ENCODE data around the gene RASGRF1.

Gene RASGRF1

DNA sequence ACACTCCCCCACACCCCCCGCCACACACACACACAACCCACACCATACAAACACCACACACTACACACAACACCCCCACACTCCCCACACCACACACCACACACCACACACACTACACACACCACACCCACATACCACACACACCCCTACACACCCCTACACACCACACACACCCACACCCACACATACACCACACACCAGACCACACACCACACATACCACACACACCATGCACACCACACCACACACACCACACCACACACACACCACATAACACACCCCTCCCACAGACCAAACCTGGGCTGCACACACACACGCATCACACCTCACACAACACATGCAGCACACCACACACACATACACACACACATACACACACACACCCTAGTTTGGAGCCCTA lies 1.8 kb upstream of the RASGRF1 start:
- H3K27me3 ChIP-seq (ENCODE audit: control insufficient read depth, insufficient read depth, low read length) = peaks cover 34% of the 10 kb centered on the region
- H3K4me1 ChIP-seq (ENCODE audit: control insufficient read depth, insufficient read depth, low read length) = peaks cover 2% of the 10 kb centered on the region
- H3K27ac ChIP-seq (ENCODE audit: low read depth, low read length) = no peak overlapping the region
- H3K9ac ChIP-seq (ENCODE audit: low read length) = no peak overlapping the region
- H3K4me3 ChIP-seq (ENCODE audit: low read length) = no peak overlapping the region
- H3K36me3 ChIP-seq (ENCODE audit: control insufficient read depth, insufficient read depth, low read length) = no peaks in the 10 kb centered on the region

DNA sequence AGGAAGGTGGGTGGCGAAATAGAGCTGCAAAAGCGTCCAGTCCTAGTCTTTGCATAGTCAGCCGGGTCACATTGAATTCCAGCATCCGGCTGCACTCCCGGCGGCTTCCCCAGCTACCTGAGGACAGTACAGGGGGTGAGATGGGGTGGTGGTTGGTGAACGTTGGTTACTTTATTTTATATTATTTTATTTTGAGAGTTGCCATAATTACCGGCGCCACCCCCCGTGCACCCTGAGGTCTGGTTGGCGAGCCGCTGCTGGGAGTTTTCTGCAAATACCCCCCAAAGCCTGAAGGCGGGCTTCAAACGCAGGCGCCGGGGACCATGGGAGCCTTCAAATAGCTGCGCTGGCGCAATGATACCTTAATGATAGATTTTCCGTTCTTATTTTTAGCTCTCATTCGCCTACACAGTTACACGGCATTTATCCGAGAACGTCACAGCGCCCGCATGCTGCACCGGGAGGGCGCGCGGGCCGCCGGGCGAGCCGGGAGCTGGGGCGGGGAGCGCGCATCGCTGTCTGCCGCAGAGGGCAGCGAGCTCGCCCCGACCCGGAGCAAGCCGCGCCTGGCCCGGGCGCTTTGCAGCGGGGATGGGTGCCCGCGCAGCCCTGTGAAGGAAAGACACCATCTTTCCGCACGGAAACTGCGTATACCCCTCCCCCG lies 756 bp upstream of the RASGRF1 start:
- no peaks in the 10 kb centered on the region for H3K36me3 ChIP-seq (ENCODE audit: control insufficient read depth, insufficient read depth, low read length)
- no peak overlapping the region for H3K27ac ChIP-seq (ENCODE audit: low read depth, low read length)
- H3K27me3 ChIP-seq (ENCODE audit: control insufficient read depth, insufficient read depth, low read length) = peaks cover 34% of the 10 kb centered on the region
- peaks cover 2% of the 10 kb centered on the region for H3K4me1 ChIP-seq (ENCODE audit: control insufficient read depth, insufficient read depth, low read length)
- H3K4me3 ChIP-seq (ENCODE audit: low read length) = no peak overlapping the region
- no peak overlapping the region for H3K9ac ChIP-seq (ENCODE audit: low read length)

DNA sequence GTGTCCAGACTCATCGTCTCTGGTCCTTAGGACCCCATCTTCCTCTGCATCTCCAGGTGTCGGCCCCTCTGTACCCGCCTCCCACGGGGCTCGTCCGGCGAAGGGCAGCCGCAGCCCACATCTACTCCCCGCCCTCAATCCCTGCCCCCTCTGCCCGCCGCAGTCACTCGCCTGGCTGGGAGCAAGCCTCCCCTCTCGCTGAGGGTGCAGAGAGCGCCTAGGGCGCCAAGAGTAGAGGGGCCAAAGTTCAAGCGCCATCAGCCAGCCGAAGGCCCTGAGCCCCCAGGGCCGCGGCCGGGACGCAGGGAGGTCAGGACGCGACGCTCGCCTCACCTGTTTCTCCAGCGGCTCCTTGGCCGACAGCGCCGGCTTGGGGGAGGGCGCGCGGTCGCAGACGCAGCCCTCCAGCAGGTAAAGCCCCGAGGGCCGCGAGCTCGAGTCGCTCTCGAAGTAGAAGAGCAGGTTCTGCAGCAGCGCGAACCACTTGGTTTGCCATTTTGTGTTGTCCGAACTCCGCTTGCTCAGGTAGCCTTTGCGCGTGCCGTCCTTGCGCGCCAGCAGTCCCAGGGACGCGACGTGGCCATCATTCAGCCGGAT lies 592 bp downstream of the RASGRF1 start:
- Histone ChIP-seq H3K27ac (ENCODE audit: low read depth, low read length) (no peak overlapping the region), H3K4me3 (ENCODE audit: low read length) (peak overlapping the region; percentile 32), H3K27me3 (ENCODE audit: control insufficient read depth, insufficient read depth, low read length) (peaks cover 34% of the 10 kb centered on the region), H3K9ac (ENCODE audit: low read length) (no peak overlapping the region), H3K36me3 (ENCODE audit: control insufficient read depth, insufficient read depth, low read length) (no peaks in the 10 kb centered on the region), H3K4me1 (ENCODE audit: control insufficient read depth, insufficient read depth, low read length) (peaks cover 2% of the 10 kb centered on the region)

DNA sequence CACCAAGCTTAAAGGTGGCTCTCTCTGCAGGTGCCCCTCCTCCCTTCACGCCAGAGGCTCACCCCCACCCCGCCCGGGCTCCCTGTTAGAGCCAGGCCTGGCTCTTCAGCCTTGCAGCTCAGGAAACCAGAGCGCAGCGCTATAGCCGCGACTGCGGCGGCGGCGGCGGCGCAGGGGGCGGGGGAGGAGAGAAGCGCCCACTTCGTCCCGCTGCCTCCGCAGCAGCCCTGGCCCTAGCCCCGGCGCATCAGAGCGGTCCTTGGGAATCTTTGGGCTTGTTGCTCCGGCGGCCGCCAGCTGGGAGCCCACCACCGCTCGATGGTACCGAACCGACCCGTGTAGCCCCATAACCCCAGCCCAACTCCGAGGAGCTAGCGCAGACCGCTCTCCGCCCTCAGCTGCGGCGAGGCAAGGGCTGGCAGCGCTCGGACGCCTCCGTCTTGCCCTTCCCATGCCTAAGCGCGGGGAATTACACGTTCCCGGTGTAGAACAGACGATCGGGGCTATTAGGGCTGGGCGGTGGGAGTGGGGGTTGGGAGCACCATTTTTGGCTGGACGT lies 1.2 kb downstream of the RASGRF1 start:
- Histone ChIP-seq H3K36me3 (ENCODE audit: control insufficient read depth, insufficient read depth, low read length) (no peaks in the 10 kb centered on the region), H3K4me1 (ENCODE audit: control insufficient read depth, insufficient read depth, low read length) (peaks cover 2% of the 10 kb centered on the region), H3K27ac (ENCODE audit: low read depth, low read length) (no peak overlapping the region), H3K27me3 (ENCODE audit: control insufficient read depth, insufficient read depth, low read length) (peaks cover 34% of the 10 kb centered on the region), H3K4me3 (ENCODE audit: low read length) (no peak overlapping the region), H3K9ac (ENCODE audit: low read length) (no peak overlapping the region)

GRCh38 chr15:79088426-79089205 lies 2.0 kb downstream of the RASGRF1 start:
- H3K36me3 ChIP-seq (ENCODE audit: control insufficient read depth, insufficient read depth, low read length) = no peaks in the 10 kb centered on the region
- H3K27ac ChIP-seq (ENCODE audit: low read depth, low read length) = no peak overlapping the region
- peaks cover 34% of the 10 kb centered on the region for H3K27me3 ChIP-seq (ENCODE audit: control insufficient read depth, insufficient read depth, low read length)
- H3K4me3 ChIP-seq (ENCODE audit: low read length) = no peak overlapping the region
- H3K9ac ChIP-seq (ENCODE audit: low read length) = no peak overlapping the region
- H3K4me1 ChIP-seq (ENCODE audit: control insufficient read depth, insufficient read depth, low read length) = peaks cover 2% of the 10 kb centered on the region

- no peak overlapping the region for H3K4me3 ChIP-seq (ENCODE audit: low read length)
- no peak overlapping the region for H3K27ac ChIP-seq (ENCODE audit: low read depth, low read length)
- no peaks in the 10 kb centered on the region for H3K36me3 ChIP-seq (ENCODE audit: control insufficient read depth, insufficient read depth, low read length)
- H3K4me1 ChIP-seq (ENCODE audit: control insufficient read depth, insufficient read depth, low read length) = peaks cover 2% of the 10 kb centered on the region
- peaks cover 21% of the 10 kb centered on the region for H3K27me3 ChIP-seq (ENCODE audit: control insufficient read depth, insufficient read depth, low read length)
- no peak overlapping the region for H3K9ac ChIP-seq (ENCODE audit: low read length)
These were observed 3.8 kb downstream of the RASGRF1 start for GRCh38 chr15:79086814-79087213.

GRCh38 chr15:79084308-79084968 lies 6.1 kb downstream of the RASGRF1 start:
- Histone ChIP-seq H3K27me3 (ENCODE audit: control insufficient read depth, insufficient read depth, low read length) (peaks cover 12% of the 10 kb centered on the region), H3K4me1 (ENCODE audit: control insufficient read depth, insufficient read depth, low read length) (no peaks in the 10 kb centered on the region), H3K27ac (ENCODE audit: low read depth, low read length) (no peak overlapping the region), H3K4me3 (ENCODE audit: low read length) (no peak overlapping the region), H3K36me3 (ENCODE audit: control insufficient read depth, insufficient read depth, low read length) (no peaks in the 10 kb centered on the region), H3K9ac (ENCODE audit: low read length) (no peak overlapping the region)

DNA sequence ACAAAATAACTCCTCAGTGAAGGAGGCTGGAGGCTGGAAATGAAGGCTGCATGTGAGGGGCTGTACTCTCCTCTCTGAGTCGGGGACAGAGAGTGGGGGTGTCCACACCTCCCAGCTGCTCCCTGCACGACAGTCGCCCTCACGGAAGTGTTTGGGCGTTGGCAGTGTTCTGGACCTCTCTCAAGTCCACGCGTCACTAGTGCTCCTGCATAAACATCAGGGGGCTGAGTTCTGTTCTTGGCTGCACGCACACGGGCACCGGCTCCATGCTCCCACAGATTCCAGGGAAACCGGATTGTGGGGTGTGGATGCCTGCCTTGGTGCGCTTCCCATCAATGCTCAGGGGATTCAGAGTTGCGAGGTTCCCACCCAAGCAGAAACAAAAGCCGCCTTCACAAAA lies 7.4 kb downstream of the RASGRF1 start:
- H3K27me3 ChIP-seq (ENCODE audit: control insufficient read depth, insufficient read depth, low read length) = peaks cover 3% of the 10 kb centered on the region
- H3K36me3 ChIP-seq (ENCODE audit: control insufficient read depth, insufficient read depth, low read length) = no peaks in the 10 kb centered on the region
- no peak overlapping the region for H3K27ac ChIP-seq (ENCODE audit: low read depth, low read length)
- H3K4me1 ChIP-seq (ENCODE audit: control insufficient read depth, insufficient read depth, low read length) = no peaks in the 10 kb centered on the region
- no peak overlapping the region for H3K4me3 ChIP-seq (ENCODE audit: low read length)
- no peak overlapping the region for H3K9ac ChIP-seq (ENCODE audit: low read length)

DNA sequence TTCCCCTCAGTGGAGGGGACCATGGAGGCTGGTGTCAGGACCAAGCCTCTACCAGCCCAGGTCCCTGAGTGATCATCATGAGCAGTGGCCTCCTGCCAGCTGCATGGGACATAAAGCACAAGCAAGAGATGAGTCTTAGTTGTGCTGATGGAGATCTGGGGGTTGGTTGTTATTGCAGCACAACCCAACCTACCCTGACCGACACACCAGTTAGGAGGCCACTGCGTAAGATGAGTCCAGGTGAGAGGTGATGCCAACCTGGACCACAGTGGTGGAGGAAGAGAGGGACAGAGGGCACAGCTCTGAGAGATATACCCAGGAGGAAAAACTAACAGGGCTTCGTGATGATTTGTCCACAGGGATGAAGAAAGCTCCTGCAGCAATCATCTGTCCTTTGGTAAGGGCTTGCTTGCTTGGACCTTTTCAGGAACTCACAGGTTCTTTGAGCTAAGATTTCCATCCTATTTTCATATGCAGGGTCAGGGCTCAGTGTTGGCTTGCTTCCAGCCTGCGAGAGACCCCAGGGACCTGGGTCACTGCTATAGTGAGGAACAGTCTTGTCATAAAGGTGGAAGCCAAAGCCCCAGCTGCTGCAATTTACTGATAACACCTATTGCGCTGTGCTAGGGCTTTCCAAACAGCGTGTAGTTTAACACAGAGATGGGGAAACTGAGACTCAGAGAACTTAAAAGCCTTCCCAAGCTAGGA lies 8.1 kb downstream of the RASGRF1 start:
- H3K27me3 ChIP-seq (ENCODE audit: control insufficient read depth, insufficient read depth, low read length) = no peaks in the 10 kb centered on the region
- no peak overlapping the region for H3K27ac ChIP-seq (ENCODE audit: low read depth, low read length)
- no peak overlapping the region for H3K9ac ChIP-seq (ENCODE audit: low read length)
- no peaks in the 10 kb centered on the region for H3K4me1 ChIP-seq (ENCODE audit: control insufficient read depth, insufficient read depth, low read length)
- H3K36me3 ChIP-seq (ENCODE audit: control insufficient read depth, insufficient read depth, low read length) = no peaks in the 10 kb centered on the region
- H3K4me3 ChIP-seq (ENCODE audit: low read length) = no peak overlapping the region

DNA sequence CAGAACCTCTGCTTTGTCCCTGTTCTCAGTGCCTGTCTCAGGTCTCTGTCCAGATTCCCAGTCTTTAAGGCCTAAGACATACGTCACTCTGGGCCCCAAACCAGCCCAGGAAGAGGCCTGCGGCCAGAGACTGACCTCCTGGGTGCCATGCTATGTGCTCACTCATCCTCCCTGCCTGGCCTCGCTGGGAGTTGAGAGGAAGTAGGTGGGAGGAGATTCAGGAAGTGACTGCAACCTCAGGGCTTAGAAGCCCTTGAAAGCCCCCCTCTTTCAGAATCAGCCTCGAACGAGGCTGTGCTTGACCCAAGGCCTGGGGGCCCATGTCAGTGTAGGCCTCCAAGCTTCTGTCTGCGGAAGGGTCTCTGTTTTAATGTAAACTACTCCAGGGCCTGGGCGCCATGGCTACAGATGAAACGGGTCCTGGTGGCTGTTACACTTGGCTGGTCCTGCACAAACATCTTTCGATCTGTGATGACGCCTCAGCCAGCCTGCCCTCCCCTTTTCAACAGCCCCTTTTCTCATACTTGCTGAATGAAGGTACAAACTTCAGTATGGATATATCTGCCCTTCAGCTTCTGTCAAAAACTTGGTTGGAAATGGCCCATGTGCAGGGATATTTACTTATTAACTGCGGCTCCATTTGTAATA lies 11.7 kb downstream of the RASGRF1 start:
- Histone ChIP-seq H3K27ac (ENCODE audit: low read depth, low read length) (no peak overlapping the region), H3K36me3 (ENCODE audit: control insufficient read depth, insufficient read depth, low read length) (no peaks in the 10 kb centered on the region), H3K27me3 (ENCODE audit: control insufficient read depth, insufficient read depth, low read length) (no peaks in the 10 kb centered on the region), H3K4me1 (ENCODE audit: control insufficient read depth, insufficient read depth, low read length) (no peaks in the 10 kb centered on the region), H3K9ac (ENCODE audit: low read length) (no peak overlapping the region), H3K4me3 (ENCODE audit: low read length) (no peak overlapping the region)

DNA sequence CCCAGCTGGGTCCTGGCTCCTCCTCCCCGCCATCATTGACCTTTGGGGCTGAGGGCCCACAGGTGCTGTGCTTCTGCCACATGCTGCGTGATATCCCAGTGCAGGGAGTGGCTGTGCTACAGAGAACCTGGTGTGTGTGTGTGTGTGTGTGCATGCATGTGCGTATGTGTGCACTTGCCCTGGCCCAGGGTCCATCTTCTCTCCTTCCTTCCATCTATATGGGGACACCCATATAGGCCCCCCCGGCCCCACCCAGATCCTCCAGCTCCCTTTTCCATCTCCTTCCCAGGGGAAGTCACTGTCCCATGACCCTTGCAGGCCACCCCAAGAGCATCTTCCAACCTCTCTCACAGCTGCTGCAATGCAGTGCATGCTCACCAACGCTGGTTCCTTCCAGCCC lies 12.6 kb downstream of the RASGRF1 start:
- Histone ChIP-seq H3K36me3 (ENCODE audit: control insufficient read depth, insufficient read depth, low read length) (no peaks in the 10 kb centered on the region), H3K4me3 (ENCODE audit: low read length) (no peak overlapping the region), H3K9ac (ENCODE audit: low read length) (no peak overlapping the region), H3K4me1 (ENCODE audit: control insufficient read depth, insufficient read depth, low read length) (no peaks in the 10 kb centered on the region), H3K27me3 (ENCODE audit: control insufficient read depth, insufficient read depth, low read length) (no peaks in the 10 kb centered on the region), H3K27ac (ENCODE audit: low read depth, low read length) (no peak overlapping the region)
